Measurements from ENCODE around the gene S100A13. TPM values are rescaled to one million over a fixed set of nuclear protein-coding genes. Genes with fewer than 3 reads are reported as not detected.

The S100A13 gene
- total and polyA plus RNA-seq, 4 donors, result 30.5 to 141 (median 50.1) TPM

GRCh38 chr1:153570874-153571273 lies 56.4 kb downstream of the S100A13 start:
- H3K4me1 ChIP-seq (ENCODE audit: control insufficient read depth, insufficient read depth, low read length), result peaks cover 34% of the 10 kb centered on the region
- WGBS (ENCODE audit: insufficient coverage), result 90% methylated on average over 4 of the region's 5 CpGs
- DNase-seq (ENCODE audit: low read depth in 4 of 6, low spot score in 6 of 6), result no peak

GRCh38 chr1:153569465-153569864 lies 57.8 kb downstream of the S100A13 start:
- Histone ChIP-seq H3K27ac (ENCODE audit: low read depth, low read length) (no peak overlapping the region), H3K4me3 (ENCODE audit: low read depth, low read length) (no peak overlapping the region), H3K27me3 (ENCODE audit: control insufficient read depth, insufficient read depth, low read length) (no peaks in the 10 kb centered on the region), H3K9me3 (ENCODE audit: control insufficient read depth, insufficient read depth, low read length) (no peaks in the 10 kb centered on the region), H3K36me3 (ENCODE audit: control insufficient read depth, insufficient read depth, low read length) (no peaks in the 10 kb centered on the region), H3K4me1 (ENCODE audit: control insufficient read depth, insufficient read depth, low read length) (peaks cover 40% of the 10 kb centered on the region)
- DNase-seq (ENCODE audit: low read depth in 4 of 6, low spot score in 6 of 6), result no peak
- WGBS (ENCODE audit: insufficient coverage), result 93% methylated on average over 4 of the region's 8 CpGs

More at GRCh38 chr1:153570874-153571273, 56.4 kb downstream of the S100A13 start:
- no peaks in the 10 kb centered on the region for H3K27me3 ChIP-seq (ENCODE audit: control insufficient read depth, insufficient read depth, low read length)
- H3K9me3 ChIP-seq (ENCODE audit: control insufficient read depth, insufficient read depth, low read length), result no peaks in the 10 kb centered on the region
- no peak overlapping the region for H3K27ac ChIP-seq (ENCODE audit: low read depth, low read length)
- no peak overlapping the region for H3K4me3 ChIP-seq (ENCODE audit: low read depth, low read length)
- H3K36me3 ChIP-seq (ENCODE audit: control insufficient read depth, insufficient read depth, low read length), result no peaks in the 10 kb centered on the region

Other genes with a start within 250 kb of the S100A13 start
- 100 to 1,000 TPM in 1 of 2 donors, 1 to 10 TPM in 1; 8.3 to 286 TPM for gene S100A8, start 236.4 kb downstream of the S100A13 start, total RNA-seq
- 1 to 10 TPM; 1.3 to 3.8 TPM for gene S100A8, start 236.4 kb downstream of the S100A13 start, polyA plus RNA-seq (ENCODE audit: insufficient read length in 2 of 2)
- gene S100A7A, start 211.0 kb downstream of the S100A13 start, total RNA-seq, result not detected
- gene S100A7A, start 211.0 kb downstream of the S100A13 start, polyA plus RNA-seq (ENCODE audit: insufficient read length in 2 of 2), result not detected
- gene S100A7, start 166.9 kb downstream of the S100A13 start, total RNA-seq, result not detected
- not detected for gene S100A7, start 166.9 kb downstream of the S100A13 start, polyA plus RNA-seq (ENCODE audit: insufficient read length in 2 of 2)
- 100 to 1,000 TPM in 1 of 2 donors, 10 to 100 TPM in 1; 75.3 to 276 TPM for gene S100A6, start 91.5 kb downstream of the S100A13 start, total RNA-seq
- 100 to 1,000 TPM; 106 to 149 TPM for gene S100A6, start 91.5 kb downstream of the S100A13 start, polyA plus RNA-seq (ENCODE audit: insufficient read length in 2 of 2)
- gene S100A5, start 86.6 kb downstream of the S100A13 start, total RNA-seq, result not detected
- gene S100A5, start 86.6 kb downstream of the S100A13 start, polyA plus RNA-seq (ENCODE audit: insufficient read length in 2 of 2), result not detected
- gene S100A4, start 81.7 kb downstream of the S100A13 start, total RNA-seq, result 10 to 100 TPM; 21.1 to 38.2 TPM
- gene S100A4, start 81.7 kb downstream of the S100A13 start, polyA plus RNA-seq (ENCODE audit: insufficient read length in 2 of 2), result 10 to 100 TPM in 1 of 2 donors, 1 to 10 TPM in 1; 6.0 to 17.9 TPM
- gene S100A3, start 78.2 kb downstream of the S100A13 start, total RNA-seq, result not detected
- under 1 TPM in 1 of 2 donors, not detected in 1; 0.29 TPM for gene S100A3, start 78.2 kb downstream of the S100A13 start, polyA plus RNA-seq (ENCODE audit: insufficient read length in 2 of 2)
- gene S100A2, start 61.7 kb downstream of the S100A13 start, total RNA-seq, result 1 to 10 TPM in 1 of 2 donors, not detected in 1; 1.2 TPM
- under 1 TPM; 0.40 to 0.81 TPM for gene S100A2, start 61.7 kb downstream of the S100A13 start, polyA plus RNA-seq (ENCODE audit: insufficient read length in 2 of 2)
- gene S100A16, start 14.4 kb downstream of the S100A13 start, total RNA-seq, result 100 to 1,000 TPM in 1 of 2 donors, 10 to 100 TPM in 1; 46.0 to 101 TPM
- gene S100A16, start 14.4 kb downstream of the S100A13 start, polyA plus RNA-seq (ENCODE audit: insufficient read length in 2 of 2), result 100 to 1,000 TPM; 120 to 135 TPM
- under 1 TPM in 1 of 2 donors, not detected in 1; 0.61 TPM for gene S100A14, start 11.2 kb downstream of the S100A13 start, total RNA-seq
- under 1 TPM in 1 of 2 donors, not detected in 1; 0.39 TPM for gene S100A14, start 11.2 kb downstream of the S100A13 start, polyA plus RNA-seq (ENCODE audit: insufficient read length in 2 of 2)
- 10 to 100 TPM in 1 of 2 donors, 1 to 10 TPM in 1; 3.7 to 10.2 TPM for gene S100A1, start 929 bp upstream of the S100A13 start, total RNA-seq
- 10 to 100 TPM; 18.5 to 19.0 TPM for gene S100A1, start 929 bp upstream of the S100A13 start, polyA plus RNA-seq (ENCODE audit: insufficient read length in 2 of 2)
- gene CHTOP, start 6.6 kb upstream of the S100A13 start, total RNA-seq, result 10 to 100 TPM; 56.9 to 58.0 TPM
- gene CHTOP, start 6.6 kb upstream of the S100A13 start, polyA plus RNA-seq (ENCODE audit: insufficient read length in 2 of 2), result 100 to 1,000 TPM; 115 to 127 TPM
- gene SNAPIN, start 31.2 kb upstream of the S100A13 start, total RNA-seq, result 10 to 100 TPM; 58.0 to 70.5 TPM
- 10 to 100 TPM; 65.4 to 70.2 TPM for gene SNAPIN, start 31.2 kb upstream of the S100A13 start, polyA plus RNA-seq (ENCODE audit: insufficient read length in 2 of 2)
- gene ILF2, start 43.5 kb upstream of the S100A13 start, total RNA-seq, result 100 to 1,000 TPM; 155 to 243 TPM
- 100 to 1,000 TPM; 209 to 214 TPM for gene ILF2, start 43.5 kb upstream of the S100A13 start, polyA plus RNA-seq (ENCODE audit: insufficient read length in 2 of 2)
- gene NPR1, start 51.2 kb upstream of the S100A13 start, total RNA-seq, result 1 to 10 TPM; 1.7 to 6.3 TPM
- 1 to 10 TPM; 1.6 to 3.2 TPM for gene NPR1, start 51.2 kb upstream of the S100A13 start, polyA plus RNA-seq (ENCODE audit: insufficient read length in 2 of 2)
- 10 to 100 TPM; 40.5 to 57.8 TPM for gene INTS3, start 100.5 kb upstream of the S100A13 start, total RNA-seq
- 100 to 1,000 TPM in 1 of 2 donors, 10 to 100 TPM in 1; 81.5 to 107 TPM for gene INTS3, start 100.5 kb upstream of the S100A13 start, polyA plus RNA-seq (ENCODE audit: insufficient read length in 2 of 2)
- gene SLC27A3, start 147.9 kb upstream of the S100A13 start, total RNA-seq, result 10 to 100 TPM; 12.1 to 29.0 TPM
- 10 to 100 TPM; 28.5 to 37.3 TPM for gene SLC27A3, start 147.9 kb upstream of the S100A13 start, polyA plus RNA-seq (ENCODE audit: insufficient read length in 2 of 2)